ENCODE results near the gene CCDC57. TPM values are rescaled to one million over a fixed set of nuclear protein-coding genes. Genes with fewer than 3 reads are reported as not detected.

The CCDC57 gene
- total RNA-seq, 1 donor from 2014 or later = 15.0 TPM

- Histone ChIP-seq H3K4me3 (no peak overlapping the region), H3K9me3 (ENCODE audit: low read depth) (no peaks in the 10 kb centered on the region), H3K9ac (no peak overlapping the region), H4K20me1 (ENCODE audit: low read depth) (peaks cover 97% of the 10 kb centered on the region), H3F3A (ENCODE audit: low read depth) (peaks cover 19% of the 10 kb centered on the region), H3K36me3 (no peaks in the 10 kb centered on the region), H3K27ac (peak overlapping the region; percentile 20), H3K4me2 (no peak overlapping the region), H3K4me1 (peaks cover 4% of the 10 kb centered on the region), H3K79me2 (ENCODE audit: low read depth) (peaks cover 27% of the 10 kb centered on the region), H3K27me3 (no peaks in the 10 kb centered on the region), H2AFZ (replicated peaks) (no peak overlapping the region)
- Mint-ChIP-seq H3K36me3 (peaks cover 15% of the 10 kb centered on the region), H3K27ac (no peak overlapping the region), H3K4me3 (no peak overlapping the region), H3K27me3 (ENCODE audit: insufficient read depth, low read depth) (peaks cover 5% of the 10 kb centered on the region), H3K9me3 (no peaks in the 10 kb centered on the region), H3K4me1 (peaks cover 9% of the 10 kb centered on the region)
- no peak for DNase-seq (ENCODE audit: low spot score)
- TF ChIP-seq EZH2 (IDR thresholded peaks at IDR 0.05) (no peak), CTCF (IDR thresholded peaks at IDR 0.05) (no peak), EZH2phosphoT487 (IDR thresholded peaks at IDR 0.05) (no peak)
Observed at GRCh38 chr17:82242698-82242976, 30.0 kb upstream of the CCDC57 start.

GRCh38 chr17:82241926-82242697 is 29.5 kb upstream of the CCDC57 start:
- Histone ChIP-seq H3F3A (ENCODE audit: low read depth) (peaks cover 19% of the 10 kb centered on the region), H3K9ac (no peak overlapping the region), H3K79me2 (ENCODE audit: low read depth) (peaks cover 25% of the 10 kb centered on the region), H3K4me3 (no peak overlapping the region), H3K4me2 (no peak overlapping the region), H4K20me1 (ENCODE audit: low read depth) (peaks cover 97% of the 10 kb centered on the region), H3K27me3 (no peaks in the 10 kb centered on the region), H3K9me3 (ENCODE audit: low read depth) (no peaks in the 10 kb centered on the region), H2AFZ (replicated peaks) (no peak overlapping the region), H3K36me3 (no peaks in the 10 kb centered on the region), H3K27ac (peak overlapping the region; percentile 20), H3K4me1 (peaks cover 4% of the 10 kb centered on the region)
- no peak for TF ChIP-seq CTCF (IDR thresholded peaks at IDR 0.05)
- TF ChIP-seq EZH2phosphoT487 (IDR thresholded peaks at IDR 0.05) = no peak
- no peak for TF ChIP-seq EZH2 (IDR thresholded peaks at IDR 0.05)
- no peak for DNase-seq (ENCODE audit: low spot score)
- peaks cover 9% of the 10 kb centered on the region for H3K4me1 Mint-ChIP-seq
- H3K9me3 Mint-ChIP-seq = no peaks in the 10 kb centered on the region
- H3K4me3 Mint-ChIP-seq = no peak overlapping the region
- H3K36me3 Mint-ChIP-seq = peaks cover 15% of the 10 kb centered on the region
- H3K27ac Mint-ChIP-seq = no peak overlapping the region
- peaks cover 5% of the 10 kb centered on the region for H3K27me3 Mint-ChIP-seq (ENCODE audit: insufficient read depth, low read depth)

- DNase-seq (ENCODE audit: low spot score) = no peak
- Histone ChIP-seq H3K27me3 (no peaks in the 10 kb centered on the region), H3K4me1 (peaks cover 7% of the 10 kb centered on the region), H3K9ac (no peak overlapping the region), H3K36me3 (no peaks in the 10 kb centered on the region), H3K4me3 (no peak overlapping the region), H3K27ac (peak overlapping the region; percentile 50), H3F3A (ENCODE audit: low read depth) (peaks cover 19% of the 10 kb centered on the region), H3K79me2 (ENCODE audit: low read depth) (peaks cover 25% of the 10 kb centered on the region), H3K4me2 (no peak overlapping the region), H3K9me3 (ENCODE audit: low read depth) (no peaks in the 10 kb centered on the region), H4K20me1 (ENCODE audit: low read depth) (peaks cover 97% of the 10 kb centered on the region), H2AFZ (replicated peaks) (no peak overlapping the region)
- Mint-ChIP-seq H3K27ac (no peak overlapping the region), H3K27me3 (ENCODE audit: insufficient read depth, low read depth) (peaks cover 7% of the 10 kb centered on the region), H3K36me3 (peaks cover 15% of the 10 kb centered on the region), H3K4me3 (no peak overlapping the region), H3K9me3 (no peaks in the 10 kb centered on the region), H3K4me1 (peaks cover 9% of the 10 kb centered on the region)
- TF ChIP-seq CTCF (IDR thresholded peaks at IDR 0.05) (no peak), EZH2 (IDR thresholded peaks at IDR 0.05) (no peak), EZH2phosphoT487 (IDR thresholded peaks at IDR 0.05) (no peak)
Observed at GRCh38 chr17:82241183-82241925, 28.7 kb upstream of the CCDC57 start.
